Keratinocyte (primary cell): ENCODE data around the gene PTGES2.

Source experiments
- CTCF ChIP-seq, 3 experiments: IDR thresholded peaks in 1 of 3; conservative IDR thresholded peaks in 1 of 3; optimal IDR thresholded peaks in 1 of 3; 2 replicates in 2 of 3; 3 replicates in 1 of 3; pipeline versions ENCODE3 to v1.5.1; 2011; ENCODE audit warnings: low read length in 3 of 3, mild to moderate bottlenecking in 3 of 3, moderate library complexity in 2 of 3, control low read depth in 1 of 3, inconsistent platforms in 1 of 3; ENCODE audit not compliant: insufficient read depth in 2 of 3; ENCODE audit errors: extremely low read depth in 1 of 3
- EZH2 ChIP-seq: IDR thresholded peaks from one replicate; pipeline ENCODE4 v1.6.1; 2012; ENCODE audit warnings: inconsistent platforms, mild to moderate bottlenecking, low read length, moderate library complexity

GRCh38 chr9:128091571-128091970 is 36.0 kb downstream of the PTGES2 start:
- TF ChIP-seq CTCF (optimal IDR thresholded peaks at IDR 0.05 in 1 of 3, IDR thresholded peaks at IDR 0.05 in 1 of 3, conservative IDR thresholded peaks at IDR 0.05 in 1 of 3; ENCODE audit: extremely low read depth in 1 of 3, insufficient read depth in 2 of 3, low read length in 3 of 3) (no peak), EZH2 (no peak)
